Measurements from ENCODE around the gene ZNF732.

The ZNF732 gene

DNA sequence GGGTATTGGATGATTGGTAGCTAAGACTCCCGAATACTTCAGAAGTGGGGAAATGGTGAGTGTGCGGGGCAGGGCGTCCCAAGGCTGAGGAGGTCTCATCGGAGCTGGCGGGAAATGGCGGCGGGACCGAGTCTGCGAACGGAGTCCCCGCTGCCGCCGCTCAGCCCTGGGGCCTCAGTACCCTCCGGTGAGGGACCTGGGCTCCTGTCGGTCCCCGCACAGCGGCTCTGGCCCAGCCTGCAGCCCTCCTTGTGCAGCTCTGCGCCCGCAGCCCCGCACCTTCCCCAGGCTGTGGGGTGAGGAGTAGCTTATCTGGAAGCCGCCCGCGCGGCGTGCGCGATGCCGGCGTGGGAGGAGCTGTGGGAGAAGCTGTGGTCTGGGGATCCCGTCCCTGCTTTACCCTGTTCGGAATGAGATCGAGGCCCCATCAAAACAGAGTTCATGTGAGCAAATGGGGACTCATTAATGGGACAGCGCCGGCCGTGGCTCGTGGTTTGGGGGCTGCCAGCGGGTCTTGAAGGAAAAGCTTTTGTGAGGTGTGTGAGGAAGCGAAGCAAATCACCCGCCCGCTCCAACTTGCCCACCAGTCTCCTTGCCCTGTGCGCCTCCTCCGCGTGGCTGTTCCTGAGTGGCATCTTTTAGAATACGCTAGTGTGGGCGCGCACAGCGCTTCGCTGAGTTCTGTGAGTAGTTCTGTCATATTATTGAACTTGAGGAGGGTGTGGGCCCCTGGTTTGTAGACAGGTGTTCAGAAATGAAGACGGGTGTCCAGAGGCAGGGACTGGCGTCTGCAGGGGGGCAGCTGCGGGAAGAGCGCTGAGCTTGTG lies 32.9 kb upstream of the ZNF732 start:
- H3K4me1 ChIP-seq (ENCODE audit: insufficient read depth, low read length, severe bottlenecking): peaks cover 19% of the 10 kb centered on the region
- H3K9me3 ChIP-seq (ENCODE audit: low read length): peaks cover 12% of the 10 kb centered on the region; the same call in 1 of the 2 replicates
- peak overlapping the region; percentile 68 for H3K4me2 ChIP-seq (ENCODE audit: low read length)
- no peaks in the 10 kb centered on the region for H3K27me3 ChIP-seq (ENCODE audit: insufficient read depth, low read length)
- no peak overlapping the region for H2AFZ ChIP-seq (ENCODE audit: low read length)
- H3F3A ChIP-seq (ENCODE audit: insufficient read depth, low read length): no peaks in the 10 kb centered on the region
- no peaks in the 10 kb centered on the region for H3K9me2 ChIP-seq (ENCODE audit: low read depth, low read length)
- H4K20me1 ChIP-seq (ENCODE audit: insufficient read depth, low read length): no peaks in the 10 kb centered on the region
- TF ChIP-seq EZH2 (IDR thresholded peaks at IDR 0.05; ENCODE audit: borderline replicate concordance, low read length): no peak
- TF ChIP-seq, protein P1, sequence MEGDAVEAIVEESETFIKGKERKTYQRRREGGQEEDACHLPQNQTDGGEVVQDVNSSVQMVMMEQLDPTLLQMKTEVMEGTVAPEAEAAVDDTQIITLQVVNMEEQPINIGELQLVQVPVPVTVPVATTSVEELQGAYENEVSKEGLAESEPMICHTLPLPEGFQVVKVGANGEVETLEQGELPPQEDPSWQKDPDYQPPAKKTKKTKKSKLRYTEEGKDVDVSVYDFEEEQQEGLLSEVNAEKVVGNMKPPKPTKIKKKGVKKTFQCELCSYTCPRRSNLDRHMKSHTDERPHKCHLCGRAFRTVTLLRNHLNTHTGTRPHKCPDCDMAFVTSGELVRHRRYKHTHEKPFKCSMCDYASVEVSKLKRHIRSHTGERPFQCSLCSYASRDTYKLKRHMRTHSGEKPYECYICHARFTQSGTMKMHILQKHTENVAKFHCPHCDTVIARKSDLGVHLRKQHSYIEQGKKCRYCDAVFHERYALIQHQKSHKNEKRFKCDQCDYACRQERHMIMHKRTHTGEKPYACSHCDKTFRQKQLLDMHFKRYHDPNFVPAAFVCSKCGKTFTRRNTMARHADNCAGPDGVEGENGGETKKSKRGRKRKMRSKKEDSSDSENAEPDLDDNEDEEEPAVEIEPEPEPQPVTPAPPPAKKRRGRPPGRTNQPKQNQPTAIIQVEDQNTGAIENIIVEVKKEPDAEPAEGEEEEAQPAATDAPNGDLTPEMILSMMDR (IDR thresholded peaks at IDR 0.05; ENCODE audit: low read length): no peak
- peaks cover 43% of the 10 kb centered on the region for H3K79me2 ChIP-seq (ENCODE audit: insufficient read depth, low read length)
- peak overlapping the region; percentile 92 for H3K9ac ChIP-seq (ENCODE audit: low read length)
- H3K36me3 ChIP-seq (ENCODE audit: insufficient read depth, low read length): peaks cover 51% of the 10 kb centered on the region
- H3K4me3 ChIP-seq (ENCODE audit: low read depth, low read length, poor library complexity, severe bottlenecking): peak overlapping the region; percentile 98
- H3K27ac ChIP-seq (ENCODE audit: low read depth, low read length, poor library complexity, severe bottlenecking): peak overlapping the region; percentile 75

DNA sequence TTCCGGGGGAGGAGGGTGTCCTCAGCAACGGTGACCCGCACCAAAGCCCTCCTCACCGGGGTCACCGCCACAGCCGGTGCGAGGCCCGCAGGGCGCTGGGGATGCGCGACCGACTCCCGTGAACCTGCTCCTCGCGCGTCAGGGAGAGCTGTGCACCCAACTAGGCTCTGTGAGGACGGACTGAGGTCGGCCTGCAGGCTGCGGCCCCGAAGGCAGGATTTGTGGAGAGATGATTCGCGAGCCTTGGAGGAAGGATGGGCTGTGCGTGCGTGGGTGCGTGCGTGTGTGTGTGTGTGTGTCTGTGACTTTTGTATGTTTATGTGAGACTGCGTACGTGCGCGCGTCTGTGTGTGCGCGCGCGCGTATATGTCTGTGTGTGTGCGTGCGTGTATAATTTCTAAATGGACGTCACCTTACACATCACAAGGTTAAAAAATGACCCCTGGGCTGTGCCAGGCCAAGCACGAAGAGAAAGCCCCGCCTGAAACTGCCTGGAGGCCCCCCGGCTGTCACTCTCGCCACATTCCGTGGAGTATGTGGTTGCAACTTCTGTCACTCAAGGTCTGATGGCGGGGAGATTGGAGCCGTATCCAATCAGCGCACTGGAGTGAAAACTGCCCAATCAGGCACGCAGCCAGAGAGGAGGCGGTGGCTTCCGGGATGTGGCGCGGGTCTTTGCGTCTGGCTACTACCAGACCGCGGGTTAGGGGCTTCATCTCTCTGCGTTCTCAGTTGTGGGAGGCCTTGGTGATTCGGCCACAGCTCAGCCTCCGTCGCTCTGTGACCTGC lies 32.1 kb upstream of the ZNF732 start, which contains the start of gene ZNF141:
TSS of gene ZNF141 (plus strand) at position 672 of the 789 bp plus-strand sequence. CDS start 170 bp downstream, outside the sequence.
- peak within 1 kb of the TSS; percentile 98 for H3K4me2 ChIP-seq (ENCODE audit: low read length)
- no peaks in the 10 kb centered on the region for H4K20me1 ChIP-seq (ENCODE audit: insufficient read depth, low read length)
- TF ChIP-seq, protein P1 (IDR thresholded peaks at IDR 0.05; ENCODE audit: low read length): no peak
- no peak for TF ChIP-seq EZH2 (IDR thresholded peaks at IDR 0.05; ENCODE audit: borderline replicate concordance, low read length)
- peaks cover 11% of the 10 kb centered on the region; the same call in 1 of the 2 replicates for H3K9me3 ChIP-seq (ENCODE audit: low read length)
- H3K79me2 ChIP-seq (ENCODE audit: insufficient read depth, low read length): peaks cover 43% of the 10 kb centered on the region
- H3K9me2 ChIP-seq (ENCODE audit: low read depth, low read length): no peaks in the 10 kb centered on the region
- peak within 1 kb of the TSS; percentile 97 for H3K9ac ChIP-seq (ENCODE audit: low read length)
- H3K27ac ChIP-seq (ENCODE audit: low read depth, low read length, poor library complexity, severe bottlenecking): peak within 1 kb of the TSS; percentile 87
- H3K27me3 ChIP-seq (ENCODE audit: insufficient read depth, low read length): no peaks in the 10 kb centered on the region
- H2AFZ ChIP-seq (ENCODE audit: low read length): no peak within 1 kb of the TSS
- peaks cover 19% of the 10 kb centered on the region for H3K4me1 ChIP-seq (ENCODE audit: insufficient read depth, low read length, severe bottlenecking)
- H3K36me3 ChIP-seq (ENCODE audit: insufficient read depth, low read length): peaks cover 43% of the 10 kb centered on the region
- H3K4me3 ChIP-seq (ENCODE audit: low read depth, low read length, poor library complexity, severe bottlenecking): peak within 1 kb of the TSS; percentile 98
- H3F3A ChIP-seq (ENCODE audit: insufficient read depth, low read length): no peaks in the 10 kb centered on the region

DNA sequence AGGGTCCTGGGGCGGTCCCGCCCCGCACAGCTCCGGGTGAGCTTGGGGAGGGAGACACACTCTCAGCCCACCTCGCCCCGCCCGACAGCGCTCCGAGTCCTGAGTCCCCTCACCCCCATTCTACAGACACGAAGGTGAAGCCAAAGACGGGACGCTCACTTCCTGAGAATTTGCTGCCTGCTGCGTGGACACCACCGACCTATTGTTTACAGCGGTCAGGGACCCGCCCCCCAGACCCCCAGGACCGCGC lies 31.5 kb upstream of the ZNF732 start:
- peaks cover 19% of the 10 kb centered on the region for H3K4me1 ChIP-seq (ENCODE audit: insufficient read depth, low read length, severe bottlenecking)
- peaks cover 38% of the 10 kb centered on the region for H3K36me3 ChIP-seq (ENCODE audit: insufficient read depth, low read length)
- TF ChIP-seq, protein P1 (IDR thresholded peaks at IDR 0.05; ENCODE audit: low read length): no peak
- TF ChIP-seq EZH2 (IDR thresholded peaks at IDR 0.05; ENCODE audit: borderline replicate concordance, low read length): no peak
- no peaks in the 10 kb centered on the region for H4K20me1 ChIP-seq (ENCODE audit: insufficient read depth, low read length)
- peaks cover 38% of the 10 kb centered on the region for H3K79me2 ChIP-seq (ENCODE audit: insufficient read depth, low read length)
- peak overlapping the region; percentile 87 for H3K27ac ChIP-seq (ENCODE audit: low read depth, low read length, poor library complexity, severe bottlenecking)
- no peaks in the 10 kb centered on the region for H3K27me3 ChIP-seq (ENCODE audit: insufficient read depth, low read length)
- peak overlapping the region; percentile 98 for H3K4me3 ChIP-seq (ENCODE audit: low read depth, low read length, poor library complexity, severe bottlenecking)
- peak overlapping the region; percentile 98 for H3K4me2 ChIP-seq (ENCODE audit: low read length)
- H3F3A ChIP-seq (ENCODE audit: insufficient read depth, low read length): no peaks in the 10 kb centered on the region
- 0 out of 2 replicates have a peak, but pooled peaks cover 7% of the 10 kb centered on the region for H3K9me3 ChIP-seq (ENCODE audit: low read length)
- H2AFZ ChIP-seq (ENCODE audit: low read length): no peak overlapping the region
- H3K9me2 ChIP-seq (ENCODE audit: low read depth, low read length): no peaks in the 10 kb centered on the region
- H3K9ac ChIP-seq (ENCODE audit: low read length): peak overlapping the region; percentile 97

Measured in OCI-LY1 (cell line).